Suprapubic skin (tissue), 4 donors: ENCODE data around the gene FAM131A.

Source experiments
- CTCF ChIP-seq, 2 donors: fragments of 200-600 bp in 1 of 2; fragments of 450-650 bp in 1 of 2; sonication (generic) in 1 of 2; IDR thresholded peaks; one replicate each; pipeline ENCODE4 v1.5.1; 2016 to 2019; ENCODE audit warnings: antibody characterized with exemption in 2 of 2, mild to moderate bottlenecking in 1 of 2, moderate library complexity in 1 of 2
- EP300 ChIP-seq: sonication (generic); formaldehyde crosslinking; IDR thresholded peaks from one replicate; pipeline ENCODE4 v1.6.1; 2017; ENCODE audit warnings: antibody characterized with exemption
- POLR2A ChIP-seq, 2 donors: fragments of 450-650 bp; IDR thresholded peaks; one replicate each; pipeline ENCODE4 v1.6.1; 2017; ENCODE audit warnings: antibody characterized with exemption in 2 of 2, mild to moderate bottlenecking in 2 of 2, moderate library complexity in 2 of 2
- POLR2AphosphoS5 ChIP-seq, 3 donors: sonication (generic); formaldehyde crosslinking; IDR thresholded peaks; one replicate each; pipeline ENCODE4 v1.6.1; 2017; ENCODE audit warnings: antibody characterized with exemption in 3 of 3

- no peak for TF ChIP-seq CTCF (IDR thresholded peaks at IDR 0.05)
- no peak for TF ChIP-seq POLR2AphosphoS5 (IDR thresholded peaks at IDR 0.05)
- no peak for TF ChIP-seq POLR2A (IDR thresholded peaks at IDR 0.05)
- no peak for TF ChIP-seq EP300
Measured at GRCh38 chr3:184320104-184320445, 17.3 kb upstream of the FAM131A start.
